Left ventricle myocardium inferior (tissue), 1 donor: ENCODE results near the gene HOXD8. TPM values are rescaled to one million over a fixed set of nuclear protein-coding genes. Genes with fewer than 3 reads are reported as not detected.

Source experiments
- DNase-seq: peaks from one replicate; pipeline ENCODE4 v3.0.0-alpha.2; 2020
- H3K27ac ChIP-seq: fragments of 200-600 bp; replicated peaks from 2 replicates; pipeline ENCODE4 v1.8.0; 2021
- H3K27me3 ChIP-seq: fragments of 200-600 bp; 2 replicates; pipeline ENCODE4 v1.8.0; 2021; ENCODE audit warnings: low read depth
- H3K36me3 ChIP-seq: fragments of 200-600 bp; 2 replicates; pipeline ENCODE4 v1.8.0; 2021
- H3K4me1 ChIP-seq: fragments of 200-600 bp; 2 replicates; pipeline ENCODE4 v1.8.0; 2021
- H3K4me3 ChIP-seq: fragments of 200-600 bp; 2 replicates; pipeline ENCODE4 v1.8.0; 2021; ENCODE audit warnings: mild to moderate bottlenecking, moderate library complexity
- H3K9me3 ChIP-seq: fragments of 200-600 bp; replicated peaks from 2 replicates; pipeline ENCODE4 v1.8.0; 2021
- CTCF ChIP-seq: fragments of 200-600 bp; IDR thresholded peaks from 2 replicates; pipeline ENCODE4 v1.8.0; 2021; ENCODE audit warnings: antibody characterized with exemption, mild to moderate bottlenecking, borderline replicate concordance
- intact Hi-C: fragments of 100-400 bp; cut with micrococcal nuclease; formaldehyde crosslinking; loops from one replicate; pipeline ENCODE4 v1.11.0; 2022
- total RNA-seq: library from RNA; stranded (reverse); fragmentation: NEBNext Ultra II Directional; extraction: Animal tissue kit (Norgen Biotek cat#: 25700); gene quantifications from one replicate; pipeline ENCODE4 v1.2.1, GENCODE V29; 2021
- donor health status: DM: no; HTN: yes; CAD: no; lungs with severe emphysema.

HOXD8 gene
- total RNA-seq, 1 donor from 2014 or later: 0.14 TPM

GRCh38 chr2:176114930-176115625 lies 14.4 kb upstream of the HOXD8 start:
- Histone ChIP-seq H3K27ac (no peak overlapping the region), H3K4me3 (no peak overlapping the region), H3K4me1 (no peaks in the 10 kb centered on the region), H3K36me3 (no peaks in the 10 kb centered on the region), H3K9me3 (no peaks in the 10 kb centered on the region), H3K27me3 (peaks cover 100% of the 10 kb centered on the region)
- intact Hi-C loops: no loop called here
- TF ChIP-seq CTCF: no peak
- no peak for DNase-seq

DNA sequence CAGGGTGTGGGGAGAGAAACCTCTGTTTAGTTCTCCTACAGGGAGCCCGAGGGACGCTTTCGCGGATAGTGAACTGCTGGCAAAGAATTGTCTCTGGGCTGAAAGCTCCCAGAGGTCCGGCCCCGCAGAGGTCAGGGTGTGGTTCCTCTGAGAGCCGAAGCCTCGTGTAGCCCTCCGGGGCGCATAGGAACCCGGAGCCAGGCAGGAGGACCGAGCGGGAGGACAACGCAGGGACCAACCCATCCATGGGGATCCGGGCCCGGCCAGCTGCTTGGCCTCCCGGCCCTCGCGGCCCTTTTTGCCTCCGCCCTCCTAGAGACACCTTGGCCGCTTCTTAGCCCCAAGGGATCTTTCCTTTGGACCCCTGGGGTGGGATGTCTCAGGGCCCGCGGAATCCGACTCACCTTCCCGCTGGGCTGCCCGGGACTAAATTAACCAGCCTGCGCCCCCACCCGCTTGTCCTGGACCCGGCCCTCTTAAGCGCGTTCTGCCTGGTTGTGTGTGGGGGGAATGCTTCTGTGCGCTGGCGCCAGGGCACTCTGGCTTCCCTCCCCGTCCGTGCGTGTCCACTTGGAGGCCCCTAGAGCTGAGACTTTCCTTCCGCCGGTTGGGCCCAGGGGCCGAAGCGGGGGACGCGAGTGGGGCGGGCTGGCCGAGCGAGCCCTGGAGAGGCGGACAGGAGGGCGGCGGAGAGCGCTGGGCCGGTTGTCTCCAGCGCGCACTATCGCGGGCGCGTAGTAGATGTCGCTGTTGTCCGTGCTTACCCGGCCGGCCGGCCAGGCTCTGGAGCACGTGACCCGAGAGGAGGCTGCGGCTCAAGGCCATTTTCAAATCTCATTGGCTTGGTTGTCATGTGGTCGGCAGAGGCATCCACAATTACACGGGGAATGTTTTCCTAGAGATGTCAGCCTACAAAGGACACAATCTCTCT lies 13.4 kb upstream of the HOXD8 start, which contains the start of gene HOXD10:
TSS of gene HOXD10 (plus strand) at position 896 of the 931 bp plus-strand sequence. CDS start 56 bp downstream, outside the sequence.
- H3K27ac ChIP-seq: no peak within 1 kb of the TSS

GRCh38 chr2:176117162-176117822 lies 12.2 kb upstream of the HOXD8 start:
- Histone ChIP-seq H3K36me3 (no peaks in the 10 kb centered on the region), H3K27me3 (peaks cover 100% of the 10 kb centered on the region)
- intact Hi-C loops: no loop called here

More for the DNA sequence above, 13.4 kb upstream of the HOXD8 start, which contains the start of gene HOXD10:
- no peaks in the 10 kb centered on the region for H3K9me3 ChIP-seq
- H3K4me3 ChIP-seq: peak within 1 kb of the TSS; percentile 5
- no peak for DNase-seq
- H3K36me3 ChIP-seq: no peaks in the 10 kb centered on the region
- peaks cover 100% of the 10 kb centered on the region for H3K27me3 ChIP-seq
- no peak for TF ChIP-seq CTCF
- H3K4me1 ChIP-seq: no peaks in the 10 kb centered on the region
- intact Hi-C loops: no loop called here

GRCh38 chr2:176117823-176118371 lies 11.6 kb upstream of the HOXD8 start:
- intact Hi-C loops: no loop called here
- H3K27me3 ChIP-seq: peaks cover 100% of the 10 kb centered on the region
- no peaks in the 10 kb centered on the region for H3K9me3 ChIP-seq
- H3K4me1 ChIP-seq: peaks cover 9% of the 10 kb centered on the region
- H3K27ac ChIP-seq: no peak overlapping the region
- H3K36me3 ChIP-seq: no peaks in the 10 kb centered on the region
- TF ChIP-seq CTCF: no peak
- no peak for DNase-seq
- no peak overlapping the region for H3K4me3 ChIP-seq

More at GRCh38 chr2:176117162-176117822, 12.2 kb upstream of the HOXD8 start:
- no peak for TF ChIP-seq CTCF
- no peak overlapping the region for H3K4me3 ChIP-seq
- H3K27ac ChIP-seq: no peak overlapping the region
- no peaks in the 10 kb centered on the region for H3K9me3 ChIP-seq
- H3K4me1 ChIP-seq: peaks cover 3% of the 10 kb centered on the region
- DNase-seq: no peak
